Measurements from ENCODE around the gene ACADS.

The ACADS gene

GRCh38 chr12:120711411-120711810, 14.2 kb upstream of the ACADS start:
- TF ChIP-seq, protein P1, sequence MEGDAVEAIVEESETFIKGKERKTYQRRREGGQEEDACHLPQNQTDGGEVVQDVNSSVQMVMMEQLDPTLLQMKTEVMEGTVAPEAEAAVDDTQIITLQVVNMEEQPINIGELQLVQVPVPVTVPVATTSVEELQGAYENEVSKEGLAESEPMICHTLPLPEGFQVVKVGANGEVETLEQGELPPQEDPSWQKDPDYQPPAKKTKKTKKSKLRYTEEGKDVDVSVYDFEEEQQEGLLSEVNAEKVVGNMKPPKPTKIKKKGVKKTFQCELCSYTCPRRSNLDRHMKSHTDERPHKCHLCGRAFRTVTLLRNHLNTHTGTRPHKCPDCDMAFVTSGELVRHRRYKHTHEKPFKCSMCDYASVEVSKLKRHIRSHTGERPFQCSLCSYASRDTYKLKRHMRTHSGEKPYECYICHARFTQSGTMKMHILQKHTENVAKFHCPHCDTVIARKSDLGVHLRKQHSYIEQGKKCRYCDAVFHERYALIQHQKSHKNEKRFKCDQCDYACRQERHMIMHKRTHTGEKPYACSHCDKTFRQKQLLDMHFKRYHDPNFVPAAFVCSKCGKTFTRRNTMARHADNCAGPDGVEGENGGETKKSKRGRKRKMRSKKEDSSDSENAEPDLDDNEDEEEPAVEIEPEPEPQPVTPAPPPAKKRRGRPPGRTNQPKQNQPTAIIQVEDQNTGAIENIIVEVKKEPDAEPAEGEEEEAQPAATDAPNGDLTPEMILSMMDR (IDR thresholded peaks at IDR 0.05; ENCODE audit: low read length): no peak
- TF ChIP-seq EZH2phosphoT487 (IDR thresholded peaks at IDR 0.05; ENCODE audit: low read length) (no peak), EZH2 (optimal IDR thresholded peaks at IDR 0.05; ENCODE audit: low read depth, low read length) (no peak)
- Histone ChIP-seq H2AFZ (ENCODE audit: low read length) (peak overlapping the region; percentile 23; the same call in 1 of the 2 replicates), H3K27ac (ENCODE audit: low read length) (no peak overlapping the region)

DNA sequence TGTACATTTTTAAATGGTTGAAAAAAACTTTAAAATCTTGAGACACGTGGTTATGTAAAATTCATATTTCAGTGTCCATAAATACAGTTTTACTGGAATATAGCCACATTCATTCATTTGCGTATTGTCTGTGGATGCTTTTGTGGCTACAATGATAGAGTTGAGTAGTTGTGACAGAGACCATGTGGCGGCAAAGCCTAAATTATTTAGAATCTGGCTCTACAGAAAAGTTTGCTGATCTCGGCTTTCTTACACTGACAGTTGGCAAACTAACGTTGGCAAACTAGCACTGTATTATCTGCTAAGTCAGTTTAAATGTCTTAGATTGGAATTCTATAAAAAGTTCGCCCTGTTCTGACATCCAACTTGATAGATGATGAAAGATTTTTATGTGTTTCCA, 13.0 kb upstream of the ACADS start:
- H3K9me2 ChIP-seq (replicated peaks; ENCODE audit: insufficient read depth, low read length): no peaks in the 10 kb centered on the region
- peaks cover 11% of the 10 kb centered on the region for H3K79me2 ChIP-seq (ENCODE audit: low read length)
- H3F3A ChIP-seq (ENCODE audit: insufficient read depth, low read length): no peaks in the 10 kb centered on the region
- no peak for DNase-seq
- H3K9me3 ChIP-seq (replicated peaks; ENCODE audit: insufficient read depth, low read length): no peaks in the 10 kb centered on the region
- no peaks in the 10 kb centered on the region for H3K36me3 ChIP-seq (replicated peaks; ENCODE audit: insufficient read depth, low read length)
- no peak overlapping the region for H3K4me2 ChIP-seq (ENCODE audit: low read depth, low read length)
- H3K4me3 ChIP-seq (ENCODE audit: low read length): no peak overlapping the region
- peaks cover 5% of the 10 kb centered on the region; the same call in 1 of the 2 replicates for H3K4me1 ChIP-seq (ENCODE audit: low read length)
- no peak overlapping the region for H3K9ac ChIP-seq (ENCODE audit: low read length)
- TF ChIP-seq EZH2phosphoT487 (IDR thresholded peaks at IDR 0.05; ENCODE audit: low read length): no peak
- no peak for TF ChIP-seq EZH2 (optimal IDR thresholded peaks at IDR 0.05; ENCODE audit: low read depth, low read length)
- TF ChIP-seq, protein P1 (IDR thresholded peaks at IDR 0.05; ENCODE audit: low read length): no peak
- no peaks in the 10 kb centered on the region for H3K27me3 ChIP-seq (replicated peaks; ENCODE audit: insufficient read depth, low read length)
- no peaks in the 10 kb centered on the region for H4K20me1 ChIP-seq (ENCODE audit: insufficient read depth, low read length)
- no peak overlapping the region for H3K27ac ChIP-seq (ENCODE audit: low read length)
- no peak overlapping the region for H2AFZ ChIP-seq (ENCODE audit: low read length)

More at GRCh38 chr12:120711411-120711810, 14.2 kb upstream of the ACADS start:
- Histone ChIP-seq H3K9ac (ENCODE audit: low read length) (peak overlapping the region; percentile 65; the same call in 1 of the 2 replicates), H3K79me2 (ENCODE audit: low read length) (peaks cover 11% of the 10 kb centered on the region), H3F3A (ENCODE audit: insufficient read depth, low read length) (no peaks in the 10 kb centered on the region), H3K36me3 (replicated peaks; ENCODE audit: insufficient read depth, low read length) (no peaks in the 10 kb centered on the region), H3K4me1 (ENCODE audit: low read length) (peaks cover 5% of the 10 kb centered on the region; the same call in 1 of the 2 replicates), H4K20me1 (ENCODE audit: insufficient read depth, low read length) (no peaks in the 10 kb centered on the region), H3K4me3 (ENCODE audit: low read length) (peak overlapping the region; percentile 68), H3K4me2 (ENCODE audit: low read depth, low read length) (peak overlapping the region; percentile 77), H3K27me3 (replicated peaks; ENCODE audit: insufficient read depth, low read length) (no peaks in the 10 kb centered on the region), H3K9me3 (replicated peaks; ENCODE audit: insufficient read depth, low read length) (no peaks in the 10 kb centered on the region), H3K9me2 (replicated peaks; ENCODE audit: insufficient read depth, low read length) (no peaks in the 10 kb centered on the region)
- DNase-seq: no peak

GRCh38 chr12:120713861-120714482, 11.7 kb upstream of the ACADS start:
- Histone ChIP-seq H2AFZ (ENCODE audit: low read length) (no peak overlapping the region), H3K9me2 (replicated peaks; ENCODE audit: insufficient read depth, low read length) (no peaks in the 10 kb centered on the region), H3K9me3 (replicated peaks; ENCODE audit: insufficient read depth, low read length) (no peaks in the 10 kb centered on the region), H3K27me3 (replicated peaks; ENCODE audit: insufficient read depth, low read length) (no peaks in the 10 kb centered on the region), H3K27ac (ENCODE audit: low read length) (no peak overlapping the region), H3K36me3 (replicated peaks; ENCODE audit: insufficient read depth, low read length) (no peaks in the 10 kb centered on the region), H4K20me1 (ENCODE audit: insufficient read depth, low read length) (no peaks in the 10 kb centered on the region), H3K4me1 (ENCODE audit: low read length) (peaks cover 5% of the 10 kb centered on the region; the same call in 1 of the 2 replicates), H3K9ac (ENCODE audit: low read length) (no peak overlapping the region), H3K4me2 (ENCODE audit: low read depth, low read length) (no peak overlapping the region), H3F3A (ENCODE audit: insufficient read depth, low read length) (no peaks in the 10 kb centered on the region), H3K79me2 (ENCODE audit: low read length) (peaks cover 11% of the 10 kb centered on the region), H3K4me3 (ENCODE audit: low read length) (no peak overlapping the region)
- TF ChIP-seq EZH2 (optimal IDR thresholded peaks at IDR 0.05; ENCODE audit: low read depth, low read length) (no peak), EZH2phosphoT487 (IDR thresholded peaks at IDR 0.05; ENCODE audit: low read length) (no peak)
- TF ChIP-seq, protein P1 (IDR thresholded peaks at IDR 0.05; ENCODE audit: low read length): peak; percentile 68
- DNase-seq: peak; percentile 69

All from MM.1S (cell line).